GM19324 (cell line): ENCODE results near the gene GPR108.

Experiments
- ATAC-seq: cut with Tn5 transposase; IDR thresholded peaks from one replicate; pipeline ENCODE4 v1.9.1; 2021; ENCODE audit warnings: mild to moderate bottlenecking, moderate library complexity; ENCODE audit not compliant: unreplicated experiment, low FRiP score

Gene GPR108

GRCh38 chr19:6685482-6685881 lies 51.9 kb downstream of the GPR108 start:
- ATAC-seq = no peak

GRCh38 chr19:6683971-6684370 lies 53.4 kb downstream of the GPR108 start:
- no peak for ATAC-seq

- ATAC-seq = no peak
These were observed 54.7 kb downstream of the GPR108 start for GRCh38 chr19:6682607-6683128.

- ATAC-seq = no peak
These were observed 57.2 kb downstream of the GPR108 start for GRCh38 chr19:6680141-6680540.
